ENCODE data around the gene ZFAND3. TPM values are rescaled to one million over a fixed set of nuclear protein-coding genes. Genes with fewer than 3 reads are reported as not detected.

The ZFAND3 gene
- total and polyA plus RNA-seq, 10 of the 15 experiments (the other 5 are each of a cell fraction or from before 2014, with no cell fraction given), result 0.90 to 34.4 (median 16.3) TPM

DNA sequence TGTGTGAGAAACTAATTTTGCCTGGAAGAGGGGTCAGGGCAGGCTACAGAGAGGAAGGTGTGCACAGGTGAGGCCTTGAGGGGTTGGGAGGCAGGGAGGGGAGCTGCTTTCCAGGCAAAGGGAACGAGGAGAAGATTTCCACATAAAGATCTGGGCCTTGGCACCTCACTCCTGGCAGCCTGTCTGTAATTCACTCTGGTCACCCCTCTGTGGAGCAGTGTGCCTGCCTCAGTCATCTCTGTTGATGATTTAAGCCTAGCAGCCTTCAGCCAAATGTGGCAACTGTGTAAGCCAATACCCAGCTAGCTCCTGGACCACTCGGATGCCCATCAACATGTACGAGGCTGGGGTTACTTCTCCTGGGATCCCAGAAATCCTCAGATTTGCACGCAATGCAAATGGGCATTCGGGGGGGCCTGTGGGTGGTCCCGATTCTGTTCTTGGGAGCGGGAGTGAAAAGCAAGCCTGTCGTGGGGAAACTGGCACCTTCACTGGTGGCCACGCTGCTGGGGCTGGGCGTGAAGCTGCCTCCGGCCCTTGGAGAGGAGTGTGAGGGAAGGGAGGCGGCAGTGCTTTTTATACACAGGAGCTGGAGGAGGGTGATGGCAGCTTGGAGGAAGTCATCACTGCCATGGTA lies 360.4 kb downstream of the ZFAND3 start (continued):
- TF ChIP-seq, protein P1, sequence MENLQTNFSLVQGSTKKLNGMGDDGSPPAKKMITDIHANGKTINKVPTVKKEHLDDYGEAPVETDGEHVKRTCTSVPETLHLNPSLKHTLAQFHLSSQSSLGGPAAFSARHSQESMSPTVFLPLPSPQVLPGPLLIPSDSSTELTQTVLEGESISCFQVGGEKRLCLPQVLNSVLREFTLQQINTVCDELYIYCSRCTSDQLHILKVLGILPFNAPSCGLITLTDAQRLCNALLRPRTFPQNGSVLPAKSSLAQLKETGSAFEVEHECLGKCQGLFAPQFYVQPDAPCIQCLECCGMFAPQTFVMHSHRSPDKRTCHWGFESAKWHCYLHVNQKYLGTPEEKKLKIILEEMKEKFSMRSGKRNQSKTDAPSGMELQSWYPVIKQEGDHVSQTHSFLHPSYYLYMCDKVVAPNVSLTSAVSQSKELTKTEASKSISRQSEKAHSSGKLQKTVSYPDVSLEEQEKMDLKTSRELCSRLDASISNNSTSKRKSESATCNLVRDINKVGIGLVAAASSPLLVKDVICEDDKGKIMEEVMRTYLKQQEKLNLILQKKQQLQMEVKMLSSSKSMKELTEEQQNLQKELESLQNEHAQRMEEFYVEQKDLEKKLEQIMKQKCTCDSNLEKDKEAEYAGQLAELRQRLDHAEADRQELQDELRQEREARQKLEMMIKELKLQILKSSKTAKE (IDR thresholded peaks at IDR 0.05; ENCODE audit: low read depth, poor library complexity, severe bottlenecking), result no peak
- TF ChIP-seq, protein P2, sequence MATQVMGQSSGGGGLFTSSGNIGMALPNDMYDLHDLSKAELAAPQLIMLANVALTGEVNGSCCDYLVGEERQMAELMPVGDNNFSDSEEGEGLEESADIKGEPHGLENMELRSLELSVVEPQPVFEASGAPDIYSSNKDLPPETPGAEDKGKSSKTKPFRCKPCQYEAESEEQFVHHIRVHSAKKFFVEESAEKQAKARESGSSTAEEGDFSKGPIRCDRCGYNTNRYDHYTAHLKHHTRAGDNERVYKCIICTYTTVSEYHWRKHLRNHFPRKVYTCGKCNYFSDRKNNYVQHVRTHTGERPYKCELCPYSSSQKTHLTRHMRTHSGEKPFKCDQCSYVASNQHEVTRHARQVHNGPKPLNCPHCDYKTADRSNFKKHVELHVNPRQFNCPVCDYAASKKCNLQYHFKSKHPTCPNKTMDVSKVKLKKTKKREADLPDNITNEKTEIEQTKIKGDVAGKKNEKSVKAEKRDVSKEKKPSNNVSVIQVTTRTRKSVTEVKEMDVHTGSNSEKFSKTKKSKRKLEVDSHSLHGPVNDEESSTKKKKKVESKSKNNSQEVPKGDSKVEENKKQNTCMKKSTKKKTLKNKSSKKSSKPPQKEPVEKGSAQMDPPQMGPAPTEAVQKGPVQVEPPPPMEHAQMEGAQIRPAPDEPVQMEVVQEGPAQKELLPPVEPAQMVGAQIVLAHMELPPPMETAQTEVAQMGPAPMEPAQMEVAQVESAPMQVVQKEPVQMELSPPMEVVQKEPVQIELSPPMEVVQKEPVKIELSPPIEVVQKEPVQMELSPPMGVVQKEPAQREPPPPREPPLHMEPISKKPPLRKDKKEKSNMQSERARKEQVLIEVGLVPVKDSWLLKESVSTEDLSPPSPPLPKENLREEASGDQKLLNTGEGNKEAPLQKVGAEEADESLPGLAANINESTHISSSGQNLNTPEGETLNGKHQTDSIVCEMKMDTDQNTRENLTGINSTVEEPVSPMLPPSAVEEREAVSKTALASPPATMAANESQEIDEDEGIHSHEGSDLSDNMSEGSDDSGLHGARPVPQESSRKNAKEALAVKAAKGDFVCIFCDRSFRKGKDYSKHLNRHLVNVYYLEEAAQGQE (IDR thresholded peaks at IDR 0.05; ENCODE audit: low read depth, low read length), result no peak
- TF ChIP-seq, protein P3, sequence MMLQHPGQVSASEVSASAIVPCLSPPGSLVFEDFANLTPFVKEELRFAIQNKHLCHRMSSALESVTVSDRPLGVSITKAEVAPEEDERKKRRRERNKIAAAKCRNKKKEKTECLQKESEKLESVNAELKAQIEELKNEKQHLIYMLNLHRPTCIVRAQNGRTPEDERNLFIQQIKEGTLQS (IDR thresholded peaks at IDR 0.05; ENCODE audit: borderline replicate concordance, extremely low read depth, low read depth, low read length), result no peak

DNA sequence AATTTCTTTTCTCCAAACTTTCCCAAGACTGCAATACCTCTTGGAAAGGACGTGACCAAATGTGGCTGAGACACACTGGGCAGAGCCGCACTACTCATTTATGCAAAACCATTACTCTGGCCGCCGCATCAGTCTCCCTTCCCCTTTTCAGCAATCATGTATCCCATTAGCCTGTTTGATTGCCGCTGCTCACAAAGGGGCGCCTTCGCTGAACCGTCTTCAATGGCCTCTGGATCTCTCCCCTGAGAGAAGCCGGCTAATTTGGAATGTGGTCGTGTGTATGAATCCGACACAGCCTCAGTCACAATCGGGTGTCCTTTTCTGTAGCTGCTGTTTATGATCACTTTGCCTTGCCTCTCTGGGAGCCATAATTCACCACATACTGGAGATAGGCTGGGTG lies 361.1 kb downstream of the ZFAND3 start:
- ChIA-PET RAD21 (ENCODE audit: unreplicated experiment) (interaction anchor here (1.9 kb wide), 1 partner anchor 313 kb away, joined by 5 read pairs; no protein-coding TSS in a partner anchor), SMC1A (ENCODE audit: uncharacterized antibody, unreplicated experiment) (interaction anchor here (0.6 kb wide), 1 partner anchor 339 kb away, joined by 3 read pairs; no protein-coding TSS in a partner anchor), CTCF (no interaction called here), POLR2A (no interaction called here)
- Histone ChIP-seq H3K79me2 (ENCODE audit: control insufficient read depth, insufficient read depth, low read length) (no peaks in the 10 kb centered on the region), H3K9me3 (replicated peaks; ENCODE audit: control insufficient read depth, insufficient read depth, low read length) (no peaks in the 10 kb centered on the region), H4K20me1 (ENCODE audit: control insufficient read depth, insufficient read depth) (no peaks in the 10 kb centered on the region), H3K9ac (ENCODE audit: control insufficient read depth, insufficient read depth, low read length) (no peak overlapping the region), H2AFZ (ENCODE audit: control insufficient read depth, low read depth, low read length) (no peak overlapping the region), H3K36me3 (ENCODE audit: control insufficient read depth in 2 of 2, insufficient read depth in 2 of 2, low read length in 1 of 2) (no peaks in the 10 kb centered on the region), H3K27me3 (replicated peaks in 1 of 2; ENCODE audit: control insufficient read depth in 2 of 2, insufficient read depth in 2 of 2, low read length in 1 of 2) (no peaks in the 10 kb centered on the region), H3K4me2 (ENCODE audit: control insufficient read depth, insufficient read depth) (no peak overlapping the region), H3K27ac (ENCODE audit: control insufficient read depth, insufficient read depth) (no peak overlapping the region), H3K4me3 (no peak overlapping the region), H3K4me1 (ENCODE audit: control insufficient read depth, insufficient read depth, low read length) (no peaks in the 10 kb centered on the region)
- 69% methylated on average over 12 of the region's 12 CpGs for WGBS (ENCODE audit: insufficient coverage, insufficient replicate concordance, low lambda C conversion rate, missing lambda C conversion rate)
- ATAC-seq (no peak), DNase-seq (ENCODE audit: low read depth, low spot score) (no peak), FAIRE-seq (no peak)
- no TSS peak for BruUV-seq (replicated peaks)
- intact Hi-C loops (cut with micrococcal nuclease; ENCODE audit: unreplicated experiment) (no loop called here), in situ Hi-C loops (cut with MboI) (no loop called here)
- TF ChIP-seq HDAC6 (IDR thresholded peaks at IDR 0.05; ENCODE audit: unreplicated experiment) (no peak), STAT1 (conservative IDR thresholded peaks at IDR 0.05) (no peak), CHD2 (IDR thresholded peaks at IDR 0.05; ENCODE audit: borderline replicate concordance, low read depth, low read length) (no peak)
- TF ChIP-seq, protein P4, sequence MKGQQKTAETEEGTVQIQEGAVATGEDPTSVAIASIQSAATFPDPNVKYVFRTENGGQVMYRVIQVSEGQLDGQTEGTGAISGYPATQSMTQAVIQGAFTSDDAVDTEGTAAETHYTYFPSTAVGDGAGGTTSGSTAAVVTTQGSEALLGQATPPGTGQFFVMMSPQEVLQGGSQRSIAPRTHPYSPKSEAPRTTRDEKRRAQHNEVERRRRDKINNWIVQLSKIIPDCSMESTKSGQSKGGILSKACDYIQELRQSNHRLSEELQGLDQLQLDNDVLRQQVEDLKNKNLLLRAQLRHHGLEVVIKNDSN (IDR thresholded peaks at IDR 0.05; ENCODE audit: borderline replicate concordance, extremely low read length, insufficient read depth, low read depth, low read length), result no peak
- TF ChIP-seq, protein P5, sequence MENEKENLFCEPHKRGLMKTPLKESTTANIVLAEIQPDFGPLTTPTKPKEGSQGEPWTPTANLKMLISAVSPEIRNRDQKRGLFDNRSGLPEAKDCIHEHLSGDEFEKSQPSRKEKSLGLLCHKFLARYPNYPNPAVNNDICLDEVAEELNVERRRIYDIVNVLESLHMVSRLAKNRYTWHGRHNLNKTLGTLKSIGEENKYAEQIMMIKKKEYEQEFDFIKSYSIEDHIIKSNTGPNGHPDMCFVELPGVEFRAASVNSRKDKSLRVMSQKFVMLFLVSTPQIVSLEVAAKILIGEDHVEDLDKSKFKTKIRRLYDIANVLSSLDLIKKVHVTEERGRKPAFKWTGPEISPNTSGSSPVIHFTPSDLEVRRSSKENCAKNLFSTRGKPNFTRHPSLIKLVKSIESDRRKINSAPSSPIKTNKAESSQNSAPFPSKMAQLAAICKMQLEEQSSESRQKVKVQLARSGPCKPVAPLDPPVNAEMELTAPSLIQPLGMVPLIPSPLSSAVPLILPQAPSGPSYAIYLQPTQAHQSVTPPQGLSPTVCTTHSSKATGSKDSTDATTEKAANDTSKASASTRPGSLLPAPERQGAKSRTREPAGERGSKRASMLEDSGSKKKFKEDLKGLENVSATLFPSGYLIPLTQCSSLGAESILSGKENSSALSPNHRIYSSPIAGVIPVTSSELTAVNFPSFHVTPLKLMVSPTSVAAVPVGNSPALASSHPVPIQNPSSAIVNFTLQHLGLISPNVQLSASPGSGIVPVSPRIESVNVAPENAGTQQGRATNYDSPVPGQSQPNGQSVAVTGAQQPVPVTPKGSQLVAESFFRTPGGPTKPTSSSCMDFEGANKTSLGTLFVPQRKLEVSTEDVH (IDR thresholded peaks at IDR 0.05; ENCODE audit: low read depth, partially characterized antibody), result no peak
- TF ChIP-seq, protein P6, sequence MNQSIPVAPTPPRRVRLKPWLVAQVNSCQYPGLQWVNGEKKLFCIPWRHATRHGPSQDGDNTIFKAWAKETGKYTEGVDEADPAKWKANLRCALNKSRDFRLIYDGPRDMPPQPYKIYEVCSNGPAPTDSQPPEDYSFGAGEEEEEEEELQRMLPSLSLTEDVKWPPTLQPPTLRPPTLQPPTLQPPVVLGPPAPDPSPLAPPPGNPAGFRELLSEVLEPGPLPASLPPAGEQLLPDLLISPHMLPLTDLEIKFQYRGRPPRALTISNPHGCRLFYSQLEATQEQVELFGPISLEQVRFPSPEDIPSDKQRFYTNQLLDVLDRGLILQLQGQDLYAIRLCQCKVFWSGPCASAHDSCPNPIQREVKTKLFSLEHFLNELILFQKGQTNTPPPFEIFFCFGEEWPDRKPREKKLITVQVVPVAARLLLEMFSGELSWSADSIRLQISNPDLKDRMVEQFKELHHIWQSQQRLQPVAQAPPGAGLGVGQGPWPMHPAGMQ (IDR thresholded peaks at IDR 0.05; ENCODE audit: borderline replicate concordance), result no peak
